NCI-H345 treated with DMSO at 0.1 percent for 48 hours (cell line): Measurements from ENCODE around the gene TATDN3.
"Not testable (repeated sequence)": the region's sequence is repeated elsewhere in the genome, so short reads cannot be mapped to it uniquely, and the experiment has no call there.

Experiments used
- DNase-seq: peaks from one replicate; lab custom pipeline; 2025; ENCODE audit not compliant: unreplicated experiment; lab: John Stamatoyannopoulos, UW

TATDN3 gene

DNA sequence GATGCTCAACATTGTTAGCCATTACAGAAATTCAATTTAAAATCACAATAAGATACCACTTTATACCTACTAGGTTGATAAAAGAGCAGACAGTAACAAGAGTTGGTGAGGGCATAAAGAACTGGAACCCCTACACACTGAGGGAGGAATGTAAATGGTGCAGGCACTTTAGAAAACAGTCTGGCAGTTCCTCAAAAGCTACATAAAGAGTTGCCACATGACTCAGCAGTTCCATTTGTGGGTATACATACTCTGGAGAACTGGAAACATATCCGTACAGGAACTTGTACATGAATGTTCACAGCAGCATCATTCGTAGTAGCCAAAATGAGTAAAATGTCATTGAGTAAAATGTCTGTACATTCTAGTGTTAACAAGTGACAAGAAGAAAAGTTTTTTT is 17.1 kb upstream of the TATDN3 start:
- DNase-seq = no peak

DNA sequence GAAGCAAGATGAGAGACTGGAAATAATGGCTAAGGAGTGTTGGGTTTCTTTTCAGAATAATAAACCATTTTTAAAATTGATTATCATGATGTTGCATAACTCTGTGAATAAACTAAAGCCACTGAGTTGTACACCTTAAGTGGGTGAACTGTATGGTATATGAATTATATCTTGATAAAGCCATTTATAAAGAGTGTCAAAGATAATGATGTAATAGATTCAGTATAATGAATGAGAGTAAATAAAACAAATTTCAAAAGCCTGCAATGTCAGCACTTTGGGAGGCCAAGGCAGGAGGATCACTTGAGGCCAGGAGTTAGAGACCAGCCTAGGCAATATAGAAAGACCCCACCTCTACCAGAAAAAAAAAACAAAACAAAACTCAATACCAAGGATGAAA is 16.5 kb upstream of the TATDN3 start:
- DNase-seq = no peak

DNA sequence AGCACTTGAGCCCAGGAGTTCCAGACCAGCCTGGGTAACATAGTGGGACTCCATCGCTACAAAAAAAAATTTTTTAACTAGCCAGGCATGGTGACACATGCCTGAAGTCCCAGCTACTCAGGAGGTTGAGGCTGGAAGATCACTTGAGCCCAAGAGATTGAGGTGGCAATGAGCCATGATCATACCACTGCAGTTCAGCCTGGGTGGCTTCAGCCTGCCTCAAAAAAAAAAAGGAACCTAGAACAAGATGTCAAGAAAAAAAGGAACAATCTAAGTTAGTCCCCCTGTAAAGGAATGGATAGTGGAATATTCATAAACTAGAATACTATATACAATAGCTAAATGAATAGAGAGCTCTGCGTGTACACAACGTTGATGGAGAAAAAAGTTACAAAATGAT is 14.5 kb upstream of the TATDN3 start:
- DNase-seq = no peak

DNA sequence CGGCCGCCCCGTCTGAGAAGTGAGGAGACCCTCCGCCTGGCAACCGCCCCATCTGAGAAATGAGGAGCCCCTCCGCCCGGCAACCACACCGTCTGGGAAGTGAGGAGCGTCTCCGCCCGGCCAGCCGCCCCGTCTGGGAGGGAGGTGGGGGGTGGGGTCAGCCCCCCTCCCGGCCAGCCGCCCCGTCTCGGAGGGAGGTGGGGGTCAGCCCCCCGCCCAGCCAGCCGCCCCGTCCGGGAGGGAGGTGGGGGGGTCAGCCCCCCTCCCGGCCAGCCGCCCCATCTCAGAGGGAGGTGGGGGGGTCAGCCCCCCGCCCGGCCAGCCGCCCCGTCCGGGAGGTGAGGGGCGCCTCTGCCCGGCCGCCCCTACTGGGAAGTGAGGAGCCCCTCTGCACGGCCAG is 12.6 kb upstream of the TATDN3 start:
- DNase-seq = not testable (repeated sequence)

DNA sequence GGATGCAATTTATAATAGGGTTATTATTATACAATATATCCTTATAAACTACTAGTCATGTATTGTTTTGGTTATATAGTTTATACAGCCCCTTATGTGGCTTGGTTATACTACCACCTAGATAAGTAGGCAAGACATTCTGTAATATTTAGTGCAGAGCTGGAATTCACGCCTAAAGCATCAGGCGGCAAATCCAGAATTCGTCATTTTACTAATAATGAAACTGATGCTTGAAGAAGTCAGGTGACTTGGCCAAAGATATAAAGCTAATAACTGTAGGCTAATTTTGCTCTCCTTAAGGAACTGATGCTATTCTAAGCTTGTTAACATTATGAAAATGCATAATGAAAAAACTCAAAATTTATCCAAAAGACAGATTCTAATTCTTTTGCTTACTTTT is 10.9 kb upstream of the TATDN3 start:
- DNase-seq = no peak

DNA sequence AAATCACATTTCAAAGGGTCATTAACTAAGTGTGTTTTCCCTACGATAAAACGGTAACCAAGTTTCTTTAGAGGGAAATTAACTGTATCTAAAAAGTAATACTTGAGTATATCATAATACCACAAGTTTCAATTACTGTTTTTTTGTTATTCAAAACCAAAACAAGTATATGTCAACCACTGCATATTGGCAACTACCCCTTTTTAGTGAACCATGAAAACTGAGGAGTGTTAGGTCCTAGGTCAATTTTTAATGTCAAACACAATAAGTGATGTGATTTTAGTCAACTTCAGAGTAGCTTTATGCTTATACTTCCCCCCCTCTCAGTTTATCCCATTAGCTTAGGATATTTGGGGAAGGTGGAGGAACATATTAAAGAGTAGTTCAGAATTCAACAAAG is 10.5 kb upstream of the TATDN3 start:
- DNase-seq = no peak

DNA sequence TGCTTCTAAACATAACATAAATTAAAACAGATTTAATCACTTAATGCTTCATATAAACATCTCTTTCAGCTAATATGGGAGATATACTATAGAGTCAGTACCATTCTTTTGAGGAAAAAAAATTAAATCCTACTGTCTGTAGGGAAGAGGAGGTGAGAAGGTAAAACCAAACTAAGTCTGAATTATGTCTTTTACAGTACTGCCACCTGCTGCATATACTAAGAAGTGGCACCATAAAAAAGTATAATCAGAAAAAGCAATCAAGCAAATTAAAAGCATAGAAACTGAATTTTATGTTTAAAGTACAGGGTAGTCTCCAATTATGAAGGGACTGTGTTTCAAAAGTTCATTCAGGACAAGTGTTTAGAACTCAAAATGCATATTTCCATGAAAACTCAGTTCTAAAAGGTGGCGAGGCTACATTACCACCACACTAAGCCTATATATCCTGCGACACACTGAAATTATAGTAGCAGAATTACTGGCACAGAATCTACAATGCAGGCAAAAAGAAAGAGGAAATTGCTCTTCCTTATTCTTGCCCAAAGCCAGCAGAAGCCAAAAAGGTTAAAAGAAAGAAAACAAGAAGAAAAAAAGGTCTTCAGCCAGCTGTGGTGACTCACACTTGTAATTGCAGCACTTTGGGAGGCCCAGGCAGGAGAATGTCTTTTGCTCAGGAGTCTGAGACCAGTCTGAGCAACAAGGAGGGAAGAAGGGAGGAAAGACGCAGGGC is 9.1 kb upstream of the TATDN3 start:
- DNase-seq = no peak

DNA sequence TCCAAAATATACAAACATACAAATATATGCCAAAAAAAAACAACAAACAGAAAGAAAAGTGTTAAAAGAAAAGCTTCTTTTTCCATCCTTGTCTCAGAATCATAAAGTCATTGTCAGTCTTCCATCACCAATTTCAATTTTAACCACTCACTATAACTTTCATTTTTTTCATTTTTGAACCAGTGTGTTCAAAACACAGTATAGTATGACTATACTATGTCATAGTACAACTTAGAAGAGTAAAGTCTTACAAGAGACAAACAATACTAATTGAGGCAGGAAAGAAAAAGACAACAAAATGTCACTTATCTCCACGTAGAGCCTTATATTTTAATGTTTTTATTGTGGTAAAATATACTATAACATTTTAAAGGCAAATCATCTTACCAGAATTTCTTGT is 7.7 kb upstream of the TATDN3 start:
- no peak for DNase-seq

DNA sequence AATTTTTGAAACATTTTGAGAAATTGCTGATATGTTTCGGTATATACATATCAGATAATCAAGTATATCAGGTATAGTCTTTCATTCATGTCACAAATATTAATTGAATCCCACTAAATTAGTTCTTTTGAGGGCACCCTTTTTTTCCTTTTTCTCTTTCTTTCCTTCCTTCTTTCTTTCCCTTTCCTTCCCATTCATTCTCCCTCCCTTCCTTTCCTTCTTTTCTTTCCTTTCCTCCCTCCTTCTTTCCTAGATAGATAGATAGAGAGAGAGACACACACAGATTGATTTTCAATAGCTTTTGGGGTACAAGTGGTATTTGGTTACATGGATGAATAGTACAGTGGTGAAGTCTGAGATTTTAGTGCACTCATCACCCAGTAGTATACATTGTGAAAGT is 5.8 kb upstream of the TATDN3 start:
- no peak for DNase-seq

DNA sequence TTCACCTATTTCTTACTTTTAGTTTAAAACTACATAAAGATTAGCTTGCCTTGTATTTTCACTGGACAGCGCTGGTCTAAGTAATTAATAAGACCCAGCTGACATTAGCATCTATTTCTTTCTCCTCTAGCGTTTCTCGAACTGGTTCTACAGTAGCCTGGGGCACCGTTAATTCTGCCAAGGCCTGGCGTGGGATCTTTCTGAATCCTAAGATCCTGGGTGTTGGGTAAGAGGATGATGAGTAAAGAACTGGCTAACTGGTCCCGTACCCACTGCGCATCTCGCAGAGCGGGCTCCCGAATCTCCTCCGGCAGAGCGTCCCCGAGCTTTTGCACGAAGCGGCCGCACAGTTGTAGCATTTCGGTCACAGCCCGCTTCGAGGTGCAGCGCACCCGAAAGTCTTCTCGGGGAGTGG is 426 bp upstream of the TATDN3 start:
- peak; percentile 48 for DNase-seq

DNA sequence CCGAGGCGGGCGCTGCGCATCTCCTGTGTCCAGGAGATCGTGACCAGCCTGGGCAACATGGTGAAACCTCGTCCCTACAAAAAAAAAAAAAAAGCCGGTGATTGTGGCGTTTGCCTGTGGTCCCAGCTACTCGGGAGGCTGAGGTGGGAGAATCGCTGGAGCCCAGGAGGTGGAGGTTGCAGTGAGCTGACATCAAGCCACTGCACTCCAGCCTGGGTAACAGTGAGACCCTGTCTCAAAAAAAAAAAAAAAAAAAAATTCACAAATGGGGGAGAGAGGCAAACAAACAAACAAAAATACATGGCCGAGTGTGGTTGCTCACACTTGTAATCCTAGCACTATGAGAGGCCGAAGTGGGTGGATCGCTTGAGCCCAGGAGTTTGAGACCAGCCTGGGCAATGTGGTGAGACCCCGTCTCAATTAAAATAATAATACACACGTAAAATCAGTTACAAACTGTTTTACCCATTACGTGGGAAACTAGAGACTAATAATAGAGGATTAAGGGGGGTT is 758 bp downstream of the TATDN3 start:
- DNase-seq = no peak

DNA sequence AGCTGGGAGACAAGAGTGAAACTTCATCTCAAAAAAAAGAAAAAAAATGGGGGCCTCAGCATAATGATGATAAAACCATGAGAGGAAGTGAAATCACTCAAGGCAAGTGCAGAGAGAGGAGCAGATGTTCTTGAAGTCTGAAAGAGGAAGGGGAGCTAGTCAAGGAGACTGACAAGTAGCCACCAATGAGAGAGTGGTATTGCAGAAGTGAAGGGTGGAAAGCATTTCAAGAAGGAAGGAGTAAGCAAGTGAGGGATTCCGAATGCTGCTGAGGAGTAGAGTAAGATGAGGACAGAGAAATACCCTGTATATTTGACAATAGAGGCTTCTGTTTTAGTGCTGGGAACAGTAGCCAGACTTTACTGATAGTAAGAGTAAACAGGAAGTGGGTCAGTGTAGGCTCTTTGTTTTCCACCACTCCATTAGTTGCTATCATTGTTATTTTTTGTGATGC is 2.9 kb downstream of the TATDN3 start:
- no peak for DNase-seq

DNA sequence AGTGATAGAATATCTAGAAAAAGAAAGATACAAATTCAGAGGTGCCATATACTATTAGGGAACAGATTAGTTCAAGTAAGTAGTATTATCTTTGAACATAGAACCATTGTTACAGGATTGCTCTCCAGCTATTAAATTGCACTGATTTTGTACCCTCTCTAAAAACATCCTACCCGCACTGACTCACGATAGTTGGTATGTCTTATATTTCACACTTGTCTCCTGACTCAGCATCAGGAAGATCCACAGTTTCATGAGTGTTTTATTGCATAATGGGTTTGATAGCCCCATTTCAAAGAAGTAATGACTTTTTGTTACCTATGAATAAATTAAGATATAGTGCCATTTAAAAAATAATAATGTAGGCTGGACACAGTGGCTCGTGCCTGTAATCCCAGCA is 6.0 kb downstream of the TATDN3 start:
- no peak for DNase-seq

DNA sequence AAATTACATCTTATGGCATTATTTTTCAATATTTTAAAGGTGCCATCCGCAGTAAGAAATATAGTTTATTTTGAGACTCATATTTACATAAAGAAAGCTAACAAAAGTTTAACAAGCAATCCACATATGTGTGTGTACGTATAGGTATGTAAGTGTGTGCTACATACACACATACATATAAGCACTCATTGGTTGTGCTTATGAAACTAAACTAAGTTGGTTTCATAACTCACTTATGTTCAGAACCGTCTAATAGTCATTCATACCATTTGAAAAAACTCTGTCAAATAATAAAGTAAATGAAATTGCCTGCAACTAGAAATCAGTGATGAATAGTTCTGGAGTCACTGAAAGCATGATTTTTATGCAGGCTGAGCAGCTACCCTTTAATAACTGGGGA is 14.1 kb downstream of the TATDN3 start:
- no peak for DNase-seq

DNA sequence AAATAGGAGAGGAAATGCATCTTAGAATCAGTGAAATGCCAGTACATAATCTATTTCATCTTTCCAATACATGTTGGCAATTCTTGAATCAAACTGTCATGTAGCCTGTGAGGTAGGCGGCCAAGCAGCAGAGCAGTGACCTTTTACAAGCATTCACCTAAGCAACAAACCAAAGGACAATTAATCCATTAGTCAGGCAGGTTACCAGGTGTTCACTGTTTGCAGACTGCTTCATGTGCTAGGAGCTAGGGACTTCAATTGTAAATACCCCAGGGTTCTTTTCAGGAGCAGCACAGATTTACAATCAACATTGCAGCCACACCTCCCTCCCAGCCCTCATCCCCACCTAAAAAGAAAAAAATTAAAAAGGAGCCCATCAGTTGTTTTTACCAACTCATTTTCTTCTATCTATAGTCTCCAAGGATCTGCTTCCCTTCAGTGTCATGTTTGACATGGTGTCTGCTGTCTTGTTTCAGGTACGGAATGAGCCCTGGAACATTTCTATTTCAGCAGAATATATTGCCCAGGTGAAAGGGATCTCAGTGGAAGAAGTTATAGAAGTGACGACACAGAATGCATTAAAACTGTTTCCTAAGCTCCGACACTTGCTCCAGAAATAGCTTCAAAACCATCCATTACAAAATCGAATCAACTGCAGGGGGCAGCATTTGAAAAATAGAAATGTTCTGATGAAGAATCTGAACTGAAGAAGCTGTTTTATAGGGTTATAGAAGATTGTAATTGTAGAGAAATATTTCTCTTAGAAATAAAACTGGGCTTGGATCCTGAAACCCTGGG is 23.0 kb downstream of the TATDN3 start:
- DNase-seq = peak; percentile 80

DNA sequence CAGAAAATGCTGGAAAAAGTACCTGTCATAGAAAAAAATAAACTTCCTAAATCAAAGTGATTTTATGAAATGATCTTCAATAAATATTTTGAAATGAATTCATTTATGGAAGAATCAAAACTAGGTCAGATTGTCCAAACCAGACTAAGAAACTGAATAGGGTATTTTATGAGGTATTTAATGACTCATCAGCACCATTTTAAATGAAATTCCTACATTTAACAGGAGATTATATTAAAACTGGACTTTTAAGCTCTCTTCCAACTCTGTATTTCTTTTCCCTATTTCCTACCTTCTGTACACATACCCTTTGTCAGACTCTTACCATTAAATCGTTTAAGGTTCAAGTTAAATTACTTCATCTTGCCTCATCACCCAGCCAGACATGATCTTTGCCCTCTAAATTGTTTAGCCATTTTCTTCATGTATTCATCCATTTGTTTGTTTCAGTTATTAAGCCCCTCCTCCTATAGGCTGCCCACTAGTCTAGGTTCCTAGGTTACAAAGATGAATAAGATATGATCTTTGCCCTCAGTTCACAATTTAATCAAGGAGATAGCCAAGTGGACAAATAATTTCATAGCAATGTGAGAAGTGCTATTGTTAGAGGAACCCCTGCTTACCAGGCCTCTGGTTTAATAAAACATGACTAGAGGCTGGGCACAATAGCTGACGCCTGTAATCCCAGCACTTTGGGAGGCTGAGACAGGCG is 25.0 kb downstream of the TATDN3 start:
- no peak for DNase-seq

DNA sequence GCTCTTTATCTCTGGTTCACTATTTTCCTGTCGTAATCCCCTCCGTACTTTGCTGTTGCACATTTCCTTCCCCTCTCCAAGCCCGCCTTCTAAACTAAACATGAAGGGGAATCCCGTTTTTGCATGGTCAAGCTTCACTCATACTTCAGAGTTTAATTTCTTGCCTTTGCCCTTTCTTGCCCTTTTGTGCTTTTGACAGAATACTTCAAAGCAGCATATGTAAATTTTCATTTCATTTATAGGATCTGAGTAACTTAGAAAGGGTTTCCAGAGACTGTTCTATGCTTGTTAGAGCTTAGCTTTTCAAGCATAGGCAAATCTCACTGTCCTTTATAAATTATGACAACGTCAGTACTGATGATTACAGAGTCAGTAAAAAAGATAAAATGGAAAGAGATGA is 28.0 kb downstream of the TATDN3 start:
- DNase-seq = no peak

DNA sequence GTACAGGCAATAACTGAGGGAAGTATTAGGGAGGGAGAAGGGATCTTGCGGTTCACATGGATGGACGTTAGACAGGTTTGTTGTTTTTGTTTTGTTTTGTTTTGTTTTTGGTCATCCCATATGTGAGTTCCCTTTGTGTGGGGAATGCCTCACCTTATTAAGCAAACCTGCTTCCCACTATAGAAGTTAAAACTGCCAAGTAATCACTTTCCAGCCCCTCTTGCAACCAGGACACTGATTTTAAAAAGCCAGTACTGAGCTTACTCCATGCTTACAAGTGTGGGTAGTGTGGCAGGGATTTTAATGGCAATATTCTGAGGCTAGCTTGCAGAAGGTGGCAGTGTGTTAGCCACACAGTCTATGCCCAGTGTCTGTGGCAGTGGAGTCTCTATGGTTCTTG is 29.3 kb downstream of the TATDN3 start:
- no peak for DNase-seq

DNA sequence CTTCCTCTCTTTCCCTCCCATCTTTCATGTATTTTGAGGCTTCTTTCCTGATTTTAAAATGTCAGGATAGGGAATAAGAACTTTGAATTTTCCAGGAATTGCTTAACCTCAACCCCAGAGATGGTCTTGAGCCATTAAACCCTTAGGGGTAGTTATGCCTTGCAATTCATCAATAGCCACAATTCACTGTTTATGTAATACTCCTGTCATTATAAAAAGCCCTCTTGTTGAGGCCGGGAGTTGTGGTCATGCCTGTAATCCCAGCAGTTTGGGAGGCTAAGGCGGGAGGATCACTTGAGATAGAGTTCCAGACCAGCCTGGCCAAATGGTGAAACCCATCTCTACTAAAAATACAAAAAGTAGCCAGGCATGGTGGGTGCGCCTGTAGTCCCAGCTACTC is 31.3 kb downstream of the TATDN3 start:
- no peak for DNase-seq

DNA sequence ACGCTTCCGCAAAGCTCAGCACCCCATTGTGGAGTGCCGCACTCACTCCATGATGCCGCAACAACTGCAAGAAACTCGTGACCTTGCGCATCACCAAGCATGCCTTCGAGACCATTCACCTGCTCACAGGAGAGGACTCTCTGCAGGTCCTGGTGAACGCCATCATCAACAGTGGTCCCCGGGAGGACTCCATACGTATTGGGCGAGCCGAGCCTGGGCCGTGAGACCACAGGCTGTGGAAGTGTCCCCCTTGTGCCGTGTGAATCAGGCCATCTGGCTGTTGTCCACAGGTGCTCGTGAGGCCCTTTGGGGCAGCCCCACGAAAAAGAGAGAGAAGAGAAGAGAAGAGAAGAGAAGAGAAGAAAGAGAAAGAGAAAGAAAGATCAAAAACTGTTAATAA is 32.5 kb downstream of the TATDN3 start:
- DNase-seq = no peak

DNA sequence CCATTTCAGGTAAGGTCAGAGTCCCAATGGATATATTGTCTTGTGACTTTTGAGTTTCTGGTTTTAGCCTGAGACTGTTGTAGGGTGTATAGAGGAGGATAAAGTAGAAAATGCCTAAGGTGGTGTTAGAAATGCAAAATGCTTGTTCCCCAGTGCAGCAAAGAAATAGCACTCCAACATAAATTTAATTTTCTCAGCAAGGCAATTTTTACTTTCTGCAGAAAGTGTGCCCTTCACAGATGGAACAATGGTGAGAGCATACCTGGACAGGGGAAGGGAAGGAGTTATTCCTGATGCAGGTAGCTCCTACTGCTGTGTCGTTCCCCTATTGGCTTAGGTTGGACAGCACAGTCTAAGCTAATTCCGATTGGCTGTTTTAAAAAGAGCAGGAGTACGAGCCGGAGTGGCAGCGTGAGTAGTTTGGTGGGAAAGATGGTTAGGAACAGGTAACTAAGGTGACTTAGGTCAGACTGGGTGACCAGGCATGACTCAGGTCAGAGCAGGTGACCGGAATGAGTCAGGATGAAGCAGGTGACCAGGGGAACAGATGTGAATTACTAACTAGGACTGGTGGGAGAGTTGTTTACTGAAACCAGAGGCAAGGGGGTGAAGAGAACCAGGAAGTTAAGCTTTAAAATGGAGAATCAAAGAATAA is 34.2 kb downstream of the TATDN3 start:
- DNase-seq = no peak
